H9 (cell line): Measurements from ENCODE around the gene NMUR1. TPM values are rescaled to one million over a fixed set of nuclear protein-coding genes. Genes with fewer than 3 reads are reported as not detected.

Source experiments
- DNase-seq: peaks from one replicate; pipeline ENCODE4 v3.0.0-alpha.2; 2017
- H2AFZ ChIP-seq: one replicate; pipeline ENCODE4 v1.6.1; 2013; ENCODE audit warnings: mild to moderate bottlenecking, low read length, control low read depth, moderate library complexity
- H2AK5ac ChIP-seq: 2 replicates; pipeline ENCODE4 v1.6.1; 2013; ENCODE audit warnings: low read length, control low read depth, mixed read lengths; ENCODE audit not compliant: insufficient read length
- H2BK120ac ChIP-seq: one replicate; pipeline ENCODE4 v1.6.1; 2013; ENCODE audit warnings: low read depth, mild to moderate bottlenecking, low read length, control low read depth, inconsistent platforms; ENCODE audit not compliant: poor library complexity, severe bottlenecking
- H2BK12ac ChIP-seq: 2 replicates; pipeline ENCODE4 v1.6.1; 2013; ENCODE audit warnings: low read length, control low read depth, mixed read lengths, low read depth; ENCODE audit not compliant: insufficient read length
- H2BK15ac ChIP-seq: 2 replicates; pipeline ENCODE4 v1.6.1; 2013; ENCODE audit warnings: low read depth, low read length, control low read depth
- H2BK20ac ChIP-seq: one replicate; pipeline ENCODE4 v1.6.1; 2013; ENCODE audit warnings: low read depth, mild to moderate bottlenecking, low read length, control low read depth, inconsistent platforms; ENCODE audit not compliant: poor library complexity, severe bottlenecking
- H2BK5ac ChIP-seq: 2 replicates; pipeline ENCODE4 v1.6.1; 2013; ENCODE audit warnings: low read length, control low read depth, mixed read lengths; ENCODE audit not compliant: insufficient read length
- H3K14ac ChIP-seq: 2 replicates; pipeline ENCODE4 v1.6.1; 2013; ENCODE audit warnings: low read length, control low read depth; ENCODE audit not compliant: insufficient read depth
- H3K18ac ChIP-seq: 2 replicates; pipeline ENCODE4 v1.6.1; 2013; ENCODE audit warnings: low read depth, mild to moderate bottlenecking, mixed read lengths, low read length, control low read depth; ENCODE audit not compliant: insufficient read length
- H3K23ac ChIP-seq: 2 replicates; pipeline ENCODE4 v1.6.1; 2013; ENCODE audit warnings: low read length, control low read depth, mixed read lengths, low read depth; ENCODE audit not compliant: insufficient read length
- H3K23me2 ChIP-seq: 2 replicates; pipeline ENCODE4 v1.6.1; 2013; ENCODE audit warnings: low read depth, mild to moderate bottlenecking, mixed read lengths, low read length, control low read depth; ENCODE audit not compliant: insufficient read length, poor library complexity, severe bottlenecking
- H3K27ac ChIP-seq: 2 replicates; pipeline ENCODE4 v1.5.1; 2013; ENCODE audit warnings: low read length, control low read depth, mixed read lengths, low read depth; ENCODE audit not compliant: insufficient read length
- H3K27me3 ChIP-seq: 2 replicates; pipeline ENCODE4 v1.6.1; 2013; ENCODE audit warnings: low read length, control low read depth, inconsistent platforms; ENCODE audit not compliant: insufficient read depth
- H3K4ac ChIP-seq: 2 replicates; pipeline ENCODE4 v1.6.1; 2013; ENCODE audit warnings: low read depth, mild to moderate bottlenecking, control low read depth, inconsistent platforms, low read length, moderate library complexity
- H3K4me1 ChIP-seq: 2 replicates; pipeline ENCODE4 v1.6.1; 2013; ENCODE audit warnings: low read length, control low read depth, inconsistent platforms; ENCODE audit not compliant: insufficient read depth
- H3K4me2 ChIP-seq: 2 replicates; pipeline ENCODE4 v1.6.1; 2013; ENCODE audit warnings: low read length, control low read depth, mixed read lengths; ENCODE audit not compliant: insufficient read length, insufficient read depth
- H3K56ac ChIP-seq: 2 replicates; pipeline ENCODE4 v1.6.1; 2013; ENCODE audit warnings: low read depth, mild to moderate bottlenecking, mixed read lengths, low read length, control low read depth; ENCODE audit not compliant: insufficient read length
- H3K79me1 ChIP-seq: 2 replicates; pipeline ENCODE4 v1.6.1; 2013; ENCODE audit warnings: low read depth, mild to moderate bottlenecking, moderate library complexity, low read length, control low read depth, inconsistent platforms; ENCODE audit not compliant: insufficient read depth, poor library complexity, severe bottlenecking
- H3K79me2 ChIP-seq: 2 replicates; pipeline ENCODE4 v1.6.1; 2013; ENCODE audit warnings: low read length, control low read depth, inconsistent platforms; ENCODE audit not compliant: insufficient read depth
- H3K9ac ChIP-seq: 2 replicates; pipeline ENCODE4 v1.6.1; 2013; ENCODE audit warnings: low read length, control low read depth, mixed read lengths; ENCODE audit not compliant: insufficient read length; ENCODE audit errors: extremely low read depth
- H3K9me3 ChIP-seq: one replicate; pipeline ENCODE4 v1.6.1; 2013; ENCODE audit warnings: low read depth, low read length, inconsistent platforms; ENCODE audit not compliant: control insufficient read depth
- H3T11ph ChIP-seq: one replicate; pipeline ENCODE4 v1.6.1; 2013; ENCODE audit warnings: mild to moderate bottlenecking, low read length, control low read depth, inconsistent platforms
- H4K20me1 ChIP-seq: one replicate; pipeline ENCODE4 v1.6.1; 2013; ENCODE audit not compliant: control insufficient read depth, insufficient read length, insufficient read depth
- H4K5ac ChIP-seq: 2 replicates; pipeline ENCODE4 v1.6.1; 2013; ENCODE audit warnings: low read depth, mild to moderate bottlenecking, mixed read lengths, low read length, control low read depth; ENCODE audit not compliant: insufficient read length
- H4K8ac ChIP-seq: replicated peaks from 2 replicates; pipeline ENCODE4 v1.6.1; 2013; ENCODE audit warnings: low read length, control low read depth, mixed read lengths, low read depth; ENCODE audit not compliant: insufficient read length
- H4K91ac ChIP-seq: 2 replicates; pipeline ENCODE4 v1.6.1; 2013; ENCODE audit warnings: low read depth, mild to moderate bottlenecking, moderate library complexity, mixed read lengths, low read length, control low read depth; ENCODE audit not compliant: insufficient read length
- H3K27ac Mint-ChIP-seq, 3 experiments: 2 replicates in 2 of 3; 3 replicates in 1 of 3; pipeline ENCODE4 v1.8.0; 2020 to 2021; ENCODE audit warnings: mixed read lengths in 3 of 3, mild to moderate bottlenecking in 1 of 3, moderate library complexity in 1 of 3
- H3K27me3 Mint-ChIP-seq: 2 replicates; pipeline ENCODE4 v1.8.0; 2021; ENCODE audit warnings: low read depth, mild to moderate bottlenecking, moderate library complexity, mixed read lengths
- H3K36me3 Mint-ChIP-seq, 3 experiments: 2 replicates in 2 of 3; 3 replicates in 1 of 3; pipeline ENCODE4 v1.8.0; 2020 to 2021; ENCODE audit warnings: low read depth in 3 of 3, mixed read lengths in 3 of 3; ENCODE audit not compliant: insufficient read depth in 1 of 3
- H3K4me1 Mint-ChIP-seq, 2 experiments: 2 replicates each; pipeline ENCODE4 v1.8.0; 2020; ENCODE audit warnings: mixed read lengths in 2 of 2
- H3K4me3 Mint-ChIP-seq, 2 experiments: 2 replicates in 1 of 2; 3 replicates in 1 of 2; pipeline ENCODE4 v1.8.0; 2020 to 2021; ENCODE audit warnings: mild to moderate bottlenecking in 2 of 2, mixed read lengths in 2 of 2, moderate library complexity in 1 of 2
- H3K9me3 Mint-ChIP-seq, 2 experiments: 2 replicates in 1 of 2; 3 replicates in 1 of 2; pipeline ENCODE4 v1.8.0; 2020; ENCODE audit warnings: mild to moderate bottlenecking in 2 of 2, mixed read lengths in 2 of 2, moderate library complexity in 1 of 2
- WGBS: extraction: QIAGEN DNeasy Blood & Tissue Kit; methylation state at CpG from one replicate; pipeline ENCODE4 v1.1.7; 2013; ENCODE audit warnings: missing lambda C conversion rate, low lambda C conversion rate, mixed read lengths; ENCODE audit not compliant: insufficient read length; ENCODE audit errors: extremely low coverage; 5-methylcytosine and 5-hydroxymethylcytosine counted together
- total RNA-seq: library from RNA; stranded (reverse); gene quantifications from 2 replicates; pipeline ENCODE4 v1.2.1, GENCODE V29; 2021
- TF ChIP-seq, protein P1 (sequence below): fragments of 200-600 bp; sonication (generic); conservative IDR thresholded peaks from 3 replicates; pipeline ENCODE4 v1.8.0; 2021; ENCODE audit warnings: antibody characterized with exemption, mild to moderate bottlenecking

The NMUR1 gene
- total RNA-seq, 1 experiment from 2014 or later: 0.20 TPM

DNA sequence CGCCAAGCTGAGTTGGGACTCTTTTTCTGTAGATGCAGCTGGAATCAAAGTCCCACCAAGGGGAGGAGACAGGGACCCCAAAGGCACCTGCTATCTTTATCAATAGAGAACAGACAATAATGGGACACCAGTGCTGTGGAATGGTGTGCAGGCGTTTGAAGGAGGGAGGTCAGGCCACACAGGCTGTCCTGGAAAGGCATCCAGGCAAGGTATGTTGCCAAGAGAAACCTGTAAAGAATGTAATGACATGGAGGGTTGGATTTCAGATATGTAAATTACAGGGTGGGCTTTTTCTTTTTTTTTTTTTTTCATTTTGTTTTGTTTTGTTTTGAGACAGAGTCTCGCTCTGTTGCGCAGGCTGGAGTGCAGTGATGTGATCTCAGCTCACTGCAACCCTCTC lies 9.7 kb upstream of the NMUR1 start:
- Histone ChIP-seq H4K5ac (no peak overlapping the region), H3K79me1 (no peaks in the 10 kb centered on the region), H3K23me2 (no peaks in the 10 kb centered on the region), H3K18ac (no peak overlapping the region), H3K9ac (no peak overlapping the region), H4K8ac (no peak overlapping the region), H4K91ac (no peak overlapping the region), H3K9me3 (no peaks in the 10 kb centered on the region), H3K4me2 (no peak overlapping the region), H3K56ac (no peak overlapping the region), H3K4me1 (no peaks in the 10 kb centered on the region), H4K20me1 (peaks cover 3% of the 10 kb centered on the region), H2BK120ac (no peak overlapping the region), H2BK12ac (no peak overlapping the region), H3T11ph (no peak overlapping the region), H3K27me3 (no peaks in the 10 kb centered on the region), H3K79me2 (no peaks in the 10 kb centered on the region), H3K23ac (no peak overlapping the region), H2BK15ac (no peak overlapping the region), H2BK5ac (no peak overlapping the region), H3K4ac (no peak overlapping the region), H2AFZ (no peak overlapping the region), H2BK20ac (no peak overlapping the region), H3K14ac (no peak overlapping the region), H3K27ac (no peak overlapping the region), H2AK5ac (no peak overlapping the region)
- peaks cover 9% of the 10 kb centered on the region in 2 experiments for H3K9me3 Mint-ChIP-seq
- H3K4me3 Mint-ChIP-seq: no peak overlapping the region
- TF ChIP-seq, protein P1, sequence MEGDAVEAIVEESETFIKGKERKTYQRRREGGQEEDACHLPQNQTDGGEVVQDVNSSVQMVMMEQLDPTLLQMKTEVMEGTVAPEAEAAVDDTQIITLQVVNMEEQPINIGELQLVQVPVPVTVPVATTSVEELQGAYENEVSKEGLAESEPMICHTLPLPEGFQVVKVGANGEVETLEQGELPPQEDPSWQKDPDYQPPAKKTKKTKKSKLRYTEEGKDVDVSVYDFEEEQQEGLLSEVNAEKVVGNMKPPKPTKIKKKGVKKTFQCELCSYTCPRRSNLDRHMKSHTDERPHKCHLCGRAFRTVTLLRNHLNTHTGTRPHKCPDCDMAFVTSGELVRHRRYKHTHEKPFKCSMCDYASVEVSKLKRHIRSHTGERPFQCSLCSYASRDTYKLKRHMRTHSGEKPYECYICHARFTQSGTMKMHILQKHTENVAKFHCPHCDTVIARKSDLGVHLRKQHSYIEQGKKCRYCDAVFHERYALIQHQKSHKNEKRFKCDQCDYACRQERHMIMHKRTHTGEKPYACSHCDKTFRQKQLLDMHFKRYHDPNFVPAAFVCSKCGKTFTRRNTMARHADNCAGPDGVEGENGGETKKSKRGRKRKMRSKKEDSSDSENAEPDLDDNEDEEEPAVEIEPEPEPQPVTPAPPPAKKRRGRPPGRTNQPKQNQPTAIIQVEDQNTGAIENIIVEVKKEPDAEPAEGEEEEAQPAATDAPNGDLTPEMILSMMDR: no peak
- WGBS: no CpG with 5 or more reads among the region's 4 CpGs
- no peak overlapping the region; a peak in 1 of 7 replicates for H3K27ac Mint-ChIP-seq
- H3K36me3 Mint-ChIP-seq: peaks cover 0 to 5% (median 2%) of the 10 kb centered on the region in 3 experiments; a peak in 4 of 7 replicates
- no peaks in the 10 kb centered on the region; the same call in 1 of the 2 replicates for H3K27me3 Mint-ChIP-seq
- peaks cover 6 to 10% of the 10 kb centered on the region in 2 experiments; a peak in 2 of 4 replicates for H3K4me1 Mint-ChIP-seq
- DNase-seq: no peak
